GM23248 (cell line): ENCODE results near the gene PPFIBP1. TPM values are rescaled to one million over a fixed set of nuclear protein-coding genes. Genes with fewer than 3 reads are reported as not detected.
A peak's percentile ranks its signal among the peaks of the same experiment; 100 is the strongest.

Experiments
- DNase-seq: peaks from one replicate; pipeline ENCODE4 v3.0.0-alpha.2; 2015
- H2AFZ ChIP-seq: fragments of 200-600 bp; sonication (generic); 2 replicates; pipeline ENCODE4 v1.6.1; 2016; ENCODE audit warnings: antibody characterized with exemption
- H3F3A ChIP-seq: fragments of 200-600 bp; sonication (generic); 2 replicates; pipeline ENCODE4 v1.6.1; 2016; ENCODE audit warnings: mild to moderate bottlenecking, antibody characterized with exemption, mixed run types; ENCODE audit not compliant: insufficient read depth
- H3K27ac ChIP-seq: fragments of 200-600 bp; sonication (generic); 2 replicates; pipeline ENCODE4 v1.5.1; 2016; ENCODE audit warnings: mild to moderate bottlenecking
- H3K27me3 ChIP-seq: fragments of 200-600 bp; sonication (generic); replicated peaks from 2 replicates; pipeline ENCODE4 v1.6.1; 2016; ENCODE audit warnings: mild to moderate bottlenecking; ENCODE audit not compliant: insufficient read depth
- H3K36me3 ChIP-seq: fragments of 200-600 bp; sonication (generic); 2 replicates; pipeline ENCODE4 v1.6.1; 2016; ENCODE audit warnings: low read depth, mild to moderate bottlenecking
- H3K4me1 ChIP-seq: fragments of 200-600 bp; sonication (generic); 2 replicates; pipeline ENCODE4 v1.6.1; 2016; ENCODE audit warnings: mild to moderate bottlenecking; ENCODE audit not compliant: insufficient read depth
- H3K4me2 ChIP-seq: fragments of 200-600 bp; sonication (generic); one replicate; pipeline ENCODE4 v1.6.1; 2016; ENCODE audit warnings: mild to moderate bottlenecking; ENCODE audit not compliant: unreplicated experiment
- H3K4me3 ChIP-seq: fragments of 200-600 bp; sonication (generic); 2 replicates; pipeline ENCODE4 v1.5.1; 2016; ENCODE audit warnings: mild to moderate bottlenecking
- H3K79me2 ChIP-seq: fragments of 200-600 bp; sonication (generic); 2 replicates; pipeline ENCODE4 v1.6.1; 2016; ENCODE audit warnings: mild to moderate bottlenecking; ENCODE audit not compliant: insufficient read depth
- H3K9ac ChIP-seq: fragments of 200-600 bp; sonication (generic); 2 replicates; pipeline ENCODE4 v1.6.1; 2016; ENCODE audit warnings: mild to moderate bottlenecking
- H3K9me2 ChIP-seq: fragments of 200-600 bp; sonication (generic); 2 replicates; pipeline ENCODE4 v1.6.1; 2016; ENCODE audit warnings: mixed run types, mild to moderate bottlenecking, moderate library complexity; ENCODE audit not compliant: insufficient read depth
- H3K9me3 ChIP-seq: fragments of 200-600 bp; sonication (generic); one replicate; pipeline ENCODE4 v1.6.1; 2017; ENCODE audit warnings: low read depth
- H4K20me1 ChIP-seq: fragments of 200-600 bp; sonication (generic); 2 replicates; pipeline ENCODE4 v1.6.0; 2016; ENCODE audit not compliant: insufficient read depth
- EZH2 ChIP-seq: fragments of 200-600 bp; sonication (generic); IDR thresholded peaks from 2 replicates; pipeline ENCODE4 v1.6.1; 2018; ENCODE audit warnings: antibody characterized with exemption, mild to moderate bottlenecking; ENCODE audit not compliant: insufficient read depth, poor library complexity, severe bottlenecking
- EZH2phosphoT487 ChIP-seq: fragments of 200-600 bp; sonication (generic); IDR thresholded peaks from 2 replicates; pipeline ENCODE4 v1.6.1; 2018; ENCODE audit warnings: antibody characterized with exemption, moderate library complexity, mild to moderate bottlenecking, low read depth; ENCODE audit not compliant: insufficient read depth
- WGBS, 2 experiments: methylation state at CpG; one replicate each; pipeline ENCODE4 v1.1.6; 2015 to 2017; ENCODE audit warnings: low lambda C conversion rate in 2 of 2, low coverage in 1 of 2; ENCODE audit errors: missing lambda C conversion rate in 2 of 2; 5-methylcytosine and 5-hydroxymethylcytosine counted together
- in situ Hi-C: fragments of 300-500 bp; cut with MboI; formaldehyde crosslinking; loops from 2 replicates; pipeline ENCODE4 v1.15.0; 2020
- polyA plus RNA-seq: library from polyadenylated mRNA; unstranded; fragments of >200 nt; fragmentation: Nextera tagmentation; extraction: Ambion mirVana; gene quantifications from 2 replicates; pipeline ENCODE4 v1.2.1, GENCODE V29; 2016
- total RNA-seq: library from RNA; depleted of rRNA; stranded (reverse); fragments of >200 nt; shearing (Covaris generic); gene quantifications from 2 replicates; pipeline ENCODE4 v1.2.3, GENCODE V29; 2014

Gene PPFIBP1
- total and polyA plus RNA-seq, 2 experiments from 2014 or later, result 86.0 to 101 TPM

DNA sequence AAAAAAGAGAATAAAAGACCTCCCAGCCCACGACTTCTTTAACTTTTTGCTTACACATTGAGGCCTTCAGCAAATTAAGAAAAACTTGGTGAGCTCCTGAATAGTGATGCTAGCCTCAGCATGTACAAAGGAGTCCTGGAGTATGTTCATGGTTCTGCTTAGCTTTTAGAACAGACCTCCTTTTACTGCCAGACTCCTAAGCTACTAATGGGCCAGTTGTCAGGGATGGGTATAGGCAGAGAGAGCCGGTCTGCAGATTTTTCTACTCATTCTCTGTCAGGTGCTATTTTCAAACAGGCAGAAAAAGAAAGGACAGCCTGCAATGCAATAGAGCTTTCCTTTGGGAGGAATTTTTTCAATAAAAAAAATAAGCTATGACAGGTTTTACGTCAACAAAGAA is 90.4 kb downstream of the PPFIBP1 start:
- in situ Hi-C loops, result no loop called here
- TF ChIP-seq EZH2phosphoT487 (no peak), EZH2 (no peak)
- Histone ChIP-seq H3K79me2 (peaks cover 94% of the 10 kb centered on the region), H3K36me3 (no peaks in the 10 kb centered on the region), H3K9me3 (no peaks in the 10 kb centered on the region), H3K4me2 (no peak overlapping the region), H3K9ac (no peak overlapping the region), H3K9me2 (no peaks in the 10 kb centered on the region), H3K27ac (no peak overlapping the region), H3K4me3 (no peak overlapping the region), H4K20me1 (no peaks in the 10 kb centered on the region), H2AFZ (no peak overlapping the region), H3K27me3 (no peaks in the 10 kb centered on the region), H3K4me1 (peaks cover 71% of the 10 kb centered on the region), H3F3A (peaks cover 51% of the 10 kb centered on the region)
- no peak for DNase-seq
- WGBS, 2 experiments, result 89 to 97% methylated on average over 3 of the region's 3 CpGs

DNA sequence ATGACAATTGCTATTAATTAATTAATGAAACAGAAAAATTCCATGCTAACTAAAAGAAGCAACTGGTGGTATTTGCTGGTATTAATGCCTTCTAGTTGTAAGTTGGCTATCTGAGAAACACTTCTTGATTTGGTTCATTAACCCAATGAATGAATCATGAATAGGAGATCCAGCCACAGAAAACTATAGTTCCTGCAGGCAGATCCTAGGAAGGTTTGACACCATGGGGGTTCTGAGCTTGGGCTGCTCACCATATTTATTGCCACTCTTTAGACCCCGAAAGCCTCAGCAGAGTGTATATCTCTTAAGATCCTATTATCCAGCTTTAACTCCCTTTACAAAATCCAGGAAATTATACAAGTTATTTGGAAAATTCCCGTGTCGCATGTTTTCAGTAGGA is 90.9 kb downstream of the PPFIBP1 start:
- TF ChIP-seq EZH2 (no peak), EZH2phosphoT487 (no peak)
- in situ Hi-C loops, result no loop called here
- Histone ChIP-seq H3K36me3 (no peaks in the 10 kb centered on the region), H3K9ac (no peak overlapping the region), H3K4me3 (no peak overlapping the region), H3K4me2 (peak overlapping the region; percentile 38), H3K27ac (peak overlapping the region; percentile 70), H3K4me1 (peaks cover 72% of the 10 kb centered on the region), H3K9me3 (no peaks in the 10 kb centered on the region), H4K20me1 (no peaks in the 10 kb centered on the region), H3K9me2 (no peaks in the 10 kb centered on the region), H3F3A (peaks cover 54% of the 10 kb centered on the region), H2AFZ (no peak overlapping the region), H3K79me2 (peaks cover 94% of the 10 kb centered on the region), H3K27me3 (no peaks in the 10 kb centered on the region)
- no peak for DNase-seq
- WGBS, 2 experiments, result 96 to 97% methylated on average over 3 of the region's 3 CpGs

DNA sequence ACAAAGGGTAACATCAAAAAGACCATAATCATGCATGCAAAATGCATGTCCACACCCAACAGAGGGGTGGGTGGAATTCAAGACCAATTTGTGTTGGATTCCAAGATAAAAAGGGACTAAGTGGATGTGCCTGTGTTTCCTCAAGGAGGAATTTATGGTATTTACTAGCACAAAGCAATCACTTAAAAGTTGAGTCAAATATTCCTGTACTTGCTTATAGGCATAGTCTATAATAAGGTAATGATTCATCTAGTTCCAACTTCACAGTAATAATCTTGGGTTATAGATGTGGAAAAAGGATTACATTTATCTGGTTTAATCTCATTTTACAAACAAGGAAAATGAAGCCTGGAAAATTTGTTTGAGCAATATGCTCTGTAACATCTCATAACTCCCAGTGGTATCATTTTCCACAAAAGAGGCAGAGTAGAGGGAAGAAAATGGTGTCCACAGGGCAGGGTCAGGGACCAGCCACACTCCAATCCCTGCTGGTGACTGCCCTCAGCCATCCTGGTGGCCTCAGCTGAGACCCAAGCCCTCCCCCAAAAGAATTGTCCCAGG is 91.4 kb downstream of the PPFIBP1 start:
- peaks cover 54% of the 10 kb centered on the region for H3F3A ChIP-seq
- H3K27me3 ChIP-seq, result no peaks in the 10 kb centered on the region
- in situ Hi-C loops, result no loop called here
- H3K36me3 ChIP-seq, result no peaks in the 10 kb centered on the region
- H3K9me2 ChIP-seq, result no peaks in the 10 kb centered on the region
- H3K27ac ChIP-seq, result peak overlapping the region; percentile 70
- H2AFZ ChIP-seq, result no peak overlapping the region
- H3K4me2 ChIP-seq, result peak overlapping the region; percentile 38
- H3K4me3 ChIP-seq, result no peak overlapping the region
- peaks cover 95% of the 10 kb centered on the region for H3K79me2 ChIP-seq
- no peak for TF ChIP-seq EZH2phosphoT487
- no peak for TF ChIP-seq EZH2
- peak; percentile 74 for DNase-seq
- H3K4me1 ChIP-seq, result peaks cover 69% of the 10 kb centered on the region
- H4K20me1 ChIP-seq, result no peaks in the 10 kb centered on the region
- no peaks in the 10 kb centered on the region for H3K9me3 ChIP-seq
- H3K9ac ChIP-seq, result no peak overlapping the region

DNA sequence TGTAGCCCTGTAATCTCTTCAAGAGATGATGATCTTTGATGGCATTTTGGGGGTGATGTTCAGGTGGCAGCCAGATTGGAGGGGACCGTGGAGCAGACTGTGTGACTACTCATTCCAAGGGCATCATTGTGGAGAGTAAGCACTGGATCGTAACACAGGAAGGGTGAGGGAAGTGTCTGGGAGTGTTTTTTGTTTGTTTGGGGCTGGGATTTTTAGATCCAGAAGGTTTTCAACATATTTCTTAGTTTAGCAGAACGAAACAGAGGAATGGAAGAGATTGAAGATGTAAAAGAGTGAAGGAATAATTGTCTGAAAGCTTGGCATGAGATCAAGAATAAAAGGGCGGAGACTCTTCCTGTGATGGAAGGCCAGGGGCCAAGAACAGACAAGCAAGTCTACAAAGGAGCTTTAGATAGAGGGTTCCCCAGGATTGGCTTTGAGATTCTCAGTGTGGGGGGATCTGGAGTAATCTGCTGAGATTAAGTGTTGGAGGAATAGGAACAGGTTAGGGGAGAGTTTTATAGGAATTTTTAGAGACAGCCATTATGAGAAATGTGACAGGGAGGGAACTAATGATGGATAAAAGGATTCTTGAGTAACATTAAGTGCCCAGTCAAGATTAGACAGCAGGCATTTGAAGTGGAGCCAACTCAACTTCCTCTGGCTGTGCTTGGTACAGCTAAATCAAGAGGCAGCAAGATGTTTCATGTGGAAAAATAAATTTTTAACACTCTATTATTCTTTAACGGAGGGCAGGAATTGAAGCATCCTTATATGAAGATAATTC is 92.5 kb downstream of the PPFIBP1 start:
- Histone ChIP-seq H3K27ac (peak overlapping the region; percentile 70), H3K79me2 (peaks cover 96% of the 10 kb centered on the region), H3K27me3 (no peaks in the 10 kb centered on the region), H2AFZ (no peak overlapping the region), H3K9ac (no peak overlapping the region), H3K4me2 (peak overlapping the region; percentile 38), H3K9me3 (no peaks in the 10 kb centered on the region), H3K9me2 (no peaks in the 10 kb centered on the region), H4K20me1 (no peaks in the 10 kb centered on the region), H3K36me3 (no peaks in the 10 kb centered on the region), H3K4me3 (no peak overlapping the region), H3F3A (peaks cover 43% of the 10 kb centered on the region), H3K4me1 (peaks cover 58% of the 10 kb centered on the region)
- in situ Hi-C loops, result no loop called here
- DNase-seq, result peak; percentile 44
- TF ChIP-seq EZH2, result no peak
- no peak for TF ChIP-seq EZH2phosphoT487
- WGBS, 2 experiments, result 35 to 39% methylated on average over 5 of the region's 5 CpGs
